Measurements from ENCODE around the gene CCIN. TPM values are rescaled to one million over a fixed set of nuclear protein-coding genes. Genes with fewer than 3 reads are reported as not detected.

CCIN gene
- total RNA-seq, 1 experiment from 2014 or later = not detected

DNA sequence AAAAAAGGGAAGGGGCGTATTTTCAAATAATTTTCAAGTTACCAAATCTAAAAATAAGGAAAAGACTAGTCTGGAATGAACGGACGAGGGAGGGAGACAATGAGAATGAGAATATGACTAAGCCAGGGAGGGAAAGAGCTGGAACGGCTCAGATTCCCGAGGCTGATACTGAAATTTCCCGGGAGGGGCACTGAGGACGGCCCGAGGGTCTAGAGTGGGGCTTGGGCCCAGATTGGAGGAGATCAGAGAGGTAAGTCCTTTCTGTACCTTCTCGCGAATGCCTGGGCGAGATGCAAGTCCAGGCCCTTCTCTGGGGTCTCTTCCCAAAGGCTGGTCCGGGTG lies 3.4 kb upstream of the CCIN start:
- DNase-seq = no peak
- Histone ChIP-seq H3K9me2 (ENCODE audit: insufficient read depth) (no peaks in the 10 kb centered on the region), H3K27me3 (ENCODE audit: insufficient read depth, low read depth) (no peaks in the 10 kb centered on the region), H3K27ac (no peak overlapping the region), H3K79me2 (ENCODE audit: low read depth) (no peaks in the 10 kb centered on the region), H4K20me1 (ENCODE audit: insufficient read depth) (no peaks in the 10 kb centered on the region), H3K36me3 (ENCODE audit: low read depth) (no peaks in the 10 kb centered on the region), H2AFZ (no peak overlapping the region), H3F3A (ENCODE audit: insufficient read depth, low read depth) (no peaks in the 10 kb centered on the region), H3K9me3 (ENCODE audit: insufficient read depth, low read depth) (no peaks in the 10 kb centered on the region), H3K4me3 (no peak overlapping the region), H3K4me2 (no peak overlapping the region), H3K4me1 (replicated peaks; ENCODE audit: insufficient read depth) (0 out of 2 replicates have a peak, but pooled peaks cover 5% of the 10 kb centered on the region)
- CTCF ChIA-PET = interaction anchor here (0.6 to 0.7 kb wide), 2 partner anchors 10 to 212 kb away, joined by 3 to 6 read pairs; no protein-coding TSS in a partner anchor
- no peak for TF ChIP-seq EZH2 (IDR thresholded peaks at IDR 0.05; ENCODE audit: low read depth)
- TF ChIP-seq, protein P1, sequence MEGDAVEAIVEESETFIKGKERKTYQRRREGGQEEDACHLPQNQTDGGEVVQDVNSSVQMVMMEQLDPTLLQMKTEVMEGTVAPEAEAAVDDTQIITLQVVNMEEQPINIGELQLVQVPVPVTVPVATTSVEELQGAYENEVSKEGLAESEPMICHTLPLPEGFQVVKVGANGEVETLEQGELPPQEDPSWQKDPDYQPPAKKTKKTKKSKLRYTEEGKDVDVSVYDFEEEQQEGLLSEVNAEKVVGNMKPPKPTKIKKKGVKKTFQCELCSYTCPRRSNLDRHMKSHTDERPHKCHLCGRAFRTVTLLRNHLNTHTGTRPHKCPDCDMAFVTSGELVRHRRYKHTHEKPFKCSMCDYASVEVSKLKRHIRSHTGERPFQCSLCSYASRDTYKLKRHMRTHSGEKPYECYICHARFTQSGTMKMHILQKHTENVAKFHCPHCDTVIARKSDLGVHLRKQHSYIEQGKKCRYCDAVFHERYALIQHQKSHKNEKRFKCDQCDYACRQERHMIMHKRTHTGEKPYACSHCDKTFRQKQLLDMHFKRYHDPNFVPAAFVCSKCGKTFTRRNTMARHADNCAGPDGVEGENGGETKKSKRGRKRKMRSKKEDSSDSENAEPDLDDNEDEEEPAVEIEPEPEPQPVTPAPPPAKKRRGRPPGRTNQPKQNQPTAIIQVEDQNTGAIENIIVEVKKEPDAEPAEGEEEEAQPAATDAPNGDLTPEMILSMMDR (conservative IDR thresholded peaks at IDR 0.05) = no peak
- no TSS peak for BruUV-seq (replicated peaks)
- POLR2A ChIA-PET (ENCODE audit: unreplicated experiment) = no interaction called here
- intact Hi-C loops (cut with micrococcal nuclease; ENCODE audit: unreplicated experiment) = loop anchor here (1.0 to 5.0 kb wide), 2 partner anchors 63 to 143 kb away; no protein-coding TSS in a partner anchor

DNA sequence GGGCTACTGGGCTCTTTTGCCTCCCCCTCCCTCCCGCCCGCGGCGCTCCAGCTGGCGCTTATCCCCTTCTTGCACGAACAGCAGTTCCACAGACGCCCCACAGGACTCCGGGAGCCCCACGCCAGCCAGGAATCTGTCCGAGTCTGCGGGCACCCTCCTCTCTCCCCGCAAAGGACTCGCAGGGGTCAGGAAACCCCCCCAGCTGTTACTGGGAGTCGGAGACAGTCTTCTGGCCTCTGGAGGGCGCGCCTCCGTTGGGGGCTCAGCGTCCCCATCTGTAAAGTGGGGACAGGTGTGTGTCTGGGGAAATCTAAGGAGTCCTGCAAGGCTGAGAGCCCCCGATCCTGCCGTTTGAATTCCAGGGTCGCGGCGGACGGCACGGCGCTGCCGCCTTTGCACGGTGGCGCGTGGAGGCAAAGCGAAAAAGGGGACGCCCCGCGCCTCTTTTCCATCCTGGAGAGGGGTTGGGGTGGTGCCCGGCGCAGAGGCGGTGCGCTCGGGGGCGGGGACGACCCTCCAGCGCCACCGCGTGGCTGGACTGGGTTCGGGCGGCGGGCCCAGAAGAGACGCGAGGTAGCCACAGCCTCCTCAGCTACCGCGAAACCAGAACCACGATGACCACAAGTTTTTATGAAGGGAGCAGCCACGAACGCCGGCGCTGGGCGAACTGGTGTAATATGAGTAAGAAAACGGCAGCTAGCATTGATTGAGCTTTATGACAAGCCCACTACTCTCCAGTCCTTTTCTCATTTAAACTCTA lies 2.8 kb upstream of the CCIN start:
- Histone ChIP-seq H3K79me2 (ENCODE audit: low read depth) (no peaks in the 10 kb centered on the region), H4K20me1 (ENCODE audit: insufficient read depth) (no peaks in the 10 kb centered on the region), H3K36me3 (ENCODE audit: low read depth) (no peaks in the 10 kb centered on the region), H2AFZ (no peak overlapping the region), H3K4me1 (replicated peaks; ENCODE audit: insufficient read depth) (0 out of 2 replicates have a peak, but pooled peaks cover 2% of the 10 kb centered on the region), H3F3A (ENCODE audit: insufficient read depth, low read depth) (no peaks in the 10 kb centered on the region), H3K4me2 (peak overlapping the region; percentile 65), H3K9me3 (ENCODE audit: insufficient read depth, low read depth) (no peaks in the 10 kb centered on the region), H3K4me3 (peak overlapping the region; percentile 37; the same call in 1 of the 2 replicates), H3K9me2 (ENCODE audit: insufficient read depth) (no peaks in the 10 kb centered on the region), H3K27me3 (ENCODE audit: insufficient read depth, low read depth) (no peaks in the 10 kb centered on the region), H3K27ac (no peak overlapping the region)
- DNase-seq = peak; percentile 69 to 81
- POLR2A ChIA-PET (ENCODE audit: unreplicated experiment) = no interaction called here
- TF ChIP-seq, protein P1 (conservative IDR thresholded peaks at IDR 0.05) = peak; percentile 79
- TF ChIP-seq EZH2 (IDR thresholded peaks at IDR 0.05; ENCODE audit: low read depth) = no peak
- intact Hi-C loops (cut with micrococcal nuclease; ENCODE audit: unreplicated experiment) = loop anchor here (1.0 to 5.0 kb wide), 2 partner anchors 64 to 144 kb away; no protein-coding TSS in a partner anchor
- CTCF ChIA-PET = interaction anchor here (0.6 to 1.0 kb wide), 4 partner anchors 10 to 213 kb away, joined by 3 to 13 read pairs (median 5); no protein-coding TSS in a partner anchor
- no TSS peak for BruUV-seq (replicated peaks)

- Histone ChIP-seq H3K9me2 (ENCODE audit: insufficient read depth) (no peaks in the 10 kb centered on the region), H3K27ac (no peak overlapping the region), H4K20me1 (ENCODE audit: insufficient read depth) (no peaks in the 10 kb centered on the region), H3K36me3 (ENCODE audit: low read depth) (no peaks in the 10 kb centered on the region), H3K4me1 (replicated peaks; ENCODE audit: insufficient read depth) (no peaks in the 10 kb centered on the region), H3K9me3 (ENCODE audit: insufficient read depth, low read depth) (no peaks in the 10 kb centered on the region), H3K79me2 (ENCODE audit: low read depth) (no peaks in the 10 kb centered on the region), H3K4me2 (no peak overlapping the region), H2AFZ (no peak overlapping the region), H3F3A (ENCODE audit: insufficient read depth, low read depth) (no peaks in the 10 kb centered on the region), H3K4me3 (no peak overlapping the region), H3K27me3 (ENCODE audit: insufficient read depth, low read depth) (no peaks in the 10 kb centered on the region)
- no peak for TF ChIP-seq EZH2 (IDR thresholded peaks at IDR 0.05; ENCODE audit: low read depth)
- TF ChIP-seq, protein P1 (conservative IDR thresholded peaks at IDR 0.05) = no peak
- intact Hi-C loops (cut with micrococcal nuclease; ENCODE audit: unreplicated experiment) = loop anchor here (5.0 kb wide), 1 partner anchor 147 kb away; no protein-coding TSS in a partner anchor
- CTCF ChIA-PET = no interaction called here
- BruUV-seq (replicated peaks) = no TSS peak
- DNase-seq = no peak
- POLR2A ChIA-PET (ENCODE audit: unreplicated experiment) = no interaction called here
These were observed 520 bp downstream of the CCIN start for GRCh38 chr9:36169708-36170107.

All from PC-9 (cell line).